ENCODE results near the gene TXN2. TPM values are rescaled to one million over a fixed set of nuclear protein-coding genes. Genes with fewer than 3 reads are reported as not detected.
A peak's percentile ranks its signal among the peaks of the same experiment; 100 is the strongest.

TXN2 gene
- total RNA-seq, 1 experiment from 2014 or later: 58.6 TPM

- peaks cover 3% of the 10 kb centered on the region; the same call in 1 of the 2 replicates for H3K27me3 ChIP-seq (ENCODE audit: insufficient read depth, low read length)
- H2AK5ac ChIP-seq (ENCODE audit: insufficient read length, low read length): no peak overlapping the region
- no peak overlapping the region for H3K56ac ChIP-seq (ENCODE audit: insufficient read length, low read depth, low read length)
- H3K4ac ChIP-seq (ENCODE audit: low read depth, low read length): no peak overlapping the region
- peak overlapping the region; percentile 69 for H3K9ac ChIP-seq (ENCODE audit: extremely low read depth, insufficient read length, low read length)
- Mint-ChIP-seq H3K27ac (peak overlapping the region; percentile 42 to 97 (median 96); a peak in 6 of 7 replicates), H3K36me3 (ENCODE audit: insufficient read depth in 1 of 3, low read depth in 3 of 3) (peaks cover 11 to 25% (median 19%) of the 10 kb centered on the region in 3 experiments), H3K4me1 (peaks cover 4 to 11% of the 10 kb centered on the region in 2 experiments), H3K27me3 (ENCODE audit: low read depth) (peaks cover 38% of the 10 kb centered on the region), H3K9me3 (peaks cover 0 to 8% of the 10 kb centered on the region in 2 experiments; a peak in 3 of 5 replicates), H3K4me3 (peak overlapping the region; percentile 81 to 91)
- H2BK120ac ChIP-seq (ENCODE audit: low read depth, low read length, poor library complexity, severe bottlenecking): no peak overlapping the region
- H2BK15ac ChIP-seq (ENCODE audit: low read depth, low read length): no peak overlapping the region
- H3K27ac ChIP-seq (ENCODE audit: insufficient read length, low read depth, low read length): no peak overlapping the region
- H3K79me1 ChIP-seq (ENCODE audit: insufficient read depth, low read depth, low read length, poor library complexity, severe bottlenecking): no peaks in the 10 kb centered on the region
- no peak overlapping the region for H3K23ac ChIP-seq (ENCODE audit: insufficient read length, low read depth, low read length)
- H4K20me1 ChIP-seq (ENCODE audit: control insufficient read depth, insufficient read depth, insufficient read length): no peaks in the 10 kb centered on the region
- H3K23me2 ChIP-seq (ENCODE audit: insufficient read length, low read depth, low read length, poor library complexity, severe bottlenecking): peaks cover 5% of the 10 kb centered on the region
- H2BK12ac ChIP-seq (ENCODE audit: insufficient read length, low read depth, low read length): no peak overlapping the region
- no peak for DNase-seq
- H3K14ac ChIP-seq (ENCODE audit: insufficient read depth, low read length): no peak overlapping the region; the same call in 1 of the 2 replicates
- H3K79me2 ChIP-seq (ENCODE audit: insufficient read depth, low read length): no peaks in the 10 kb centered on the region
- H2BK5ac ChIP-seq (ENCODE audit: insufficient read length, low read length): no peak overlapping the region
- peak overlapping the region; percentile 1 for H2AFZ ChIP-seq (ENCODE audit: low read length)
- no CpG with 5 or more reads among the region's 9 CpGs for WGBS (ENCODE audit: extremely low coverage, insufficient read length, low lambda C conversion rate)
- peak overlapping the region; percentile 39 for H3K18ac ChIP-seq (ENCODE audit: insufficient read length, low read depth, low read length)
- no peak overlapping the region for H4K8ac ChIP-seq (replicated peaks; ENCODE audit: insufficient read length, low read depth, low read length)
- H3K4me1 ChIP-seq (ENCODE audit: insufficient read depth, low read length): no peaks in the 10 kb centered on the region
- H3T11ph ChIP-seq (ENCODE audit: low read length): no peak overlapping the region
- H4K5ac ChIP-seq (ENCODE audit: insufficient read length, low read depth, low read length): no peak overlapping the region
- no peaks in the 10 kb centered on the region for H3K9me3 ChIP-seq (ENCODE audit: control insufficient read depth, low read depth, low read length)
- no peak for TF ChIP-seq CTCF (conservative IDR thresholded peaks at IDR 0.05)
- H2BK20ac ChIP-seq (ENCODE audit: low read depth, low read length, poor library complexity, severe bottlenecking): no peak overlapping the region
- H4K91ac ChIP-seq (ENCODE audit: insufficient read length, low read depth, low read length): no peak overlapping the region
- peak overlapping the region; percentile 96 for H3K4me2 ChIP-seq (ENCODE audit: insufficient read depth, insufficient read length, low read length)
Observed at GRCh38 chr22:36480941-36481392, 473 bp downstream of the TXN2 start.
